A673 (cell line): ENCODE measurements around the gene GTF3C1. TPM values are rescaled to one million over a fixed set of nuclear protein-coding genes. Genes with fewer than 3 reads are reported as not detected.

Source experiments
- BruUV-seq: library from RNA; stranded (reverse); fragments of 400-500 nt; replicated peaks from 2 replicates; lab custom pipeline; 2021; lab: Mats Ljungman, UMichigan
- CTCF ChIA-PET: fragments of 300-600 bp; sonication (Branson Sonifier 250); formaldehyde crosslinking; loops from one replicate; lab custom pipeline; 2022; ENCODE audit warnings: antibody characterized with exemption; lab: Charles Lee
- POLR2A ChIA-PET: fragments of 300-600 bp; sonication (Branson Sonifier 250); formaldehyde crosslinking; loops from one replicate; lab custom pipeline; 2022; ENCODE audit warnings: antibody characterized with exemption; ENCODE audit not compliant: low non-redundant PET; lab: Charles Lee
- DNase-seq: peaks from one replicate; pipeline ENCODE4 v3.0.0-alpha.2; 2015; ENCODE audit warnings: low spot score
- H3K27ac ChIP-seq: fragments of 200-600 bp; sonication (generic); 2 replicates; pipeline ENCODE4 v1.5.1; 2016; ENCODE audit warnings: mixed run types, low read depth, mild to moderate bottlenecking, mixed read lengths, antibody characterized with exemption, low read length; ENCODE audit not compliant: poor library complexity, severe bottlenecking
- H3K27me3 ChIP-seq: fragments of 200-600 bp; sonication (generic); replicated peaks from 2 replicates; pipeline ENCODE4 v1.6.1; 2017; ENCODE audit warnings: mixed run types, low read depth, mild to moderate bottlenecking, mixed read lengths, antibody characterized with exemption, low read length; ENCODE audit not compliant: insufficient read depth, poor library complexity
- H3K36me3 ChIP-seq: fragments of 200-600 bp; sonication (generic); 2 replicates; pipeline ENCODE4 v1.6.1; 2016; ENCODE audit warnings: mixed run types, mild to moderate bottlenecking, mixed read lengths, antibody characterized with exemption, low read length; ENCODE audit not compliant: insufficient read depth, poor library complexity, severe bottlenecking
- H3K4me1 ChIP-seq: fragments of 200-600 bp; sonication (generic); 2 replicates; pipeline ENCODE4 v1.6.1; 2017; ENCODE audit warnings: mixed run types, mild to moderate bottlenecking, mixed read lengths, antibody characterized with exemption, low read length; ENCODE audit not compliant: insufficient read depth, poor library complexity, severe bottlenecking
- H3K4me3 ChIP-seq: fragments of 200-600 bp; sonication (generic); 2 replicates; pipeline ENCODE4 v1.5.1; 2016; ENCODE audit warnings: low read depth, mixed run types, mild to moderate bottlenecking, mixed read lengths, low read length; ENCODE audit not compliant: poor library complexity, severe bottlenecking
- H3K9me3 ChIP-seq: fragments of 200-600 bp; sonication (generic); 2 replicates; pipeline ENCODE4 v1.6.1; 2016; ENCODE audit warnings: mixed run types, low read depth, mild to moderate bottlenecking, mixed read lengths, antibody characterized with exemption, low read length; ENCODE audit not compliant: poor library complexity, severe bottlenecking
- CTCF ChIP-seq: fragments of 300-800, 200-600 bp; sonication (generic); conservative IDR thresholded peaks from 2 replicates; pipeline ENCODE4 v1.5.1; 2017; ENCODE audit warnings: low read depth, mild to moderate bottlenecking, antibody characterized with exemption, low read length, moderate library complexity, mixed read lengths
- EZH2 ChIP-seq: fragments of 200-600 bp; sonication (generic); IDR thresholded peaks from 2 replicates; pipeline ENCODE4 v1.6.1; 2017; ENCODE audit warnings: borderline replicate concordance, low read depth, mild to moderate bottlenecking, mixed read lengths, antibody characterized with exemption, low read length; ENCODE audit not compliant: poor library complexity, severe bottlenecking
- intact Hi-C: fragments of 100-400 bp; cut with micrococcal nuclease; formaldehyde crosslinking; loops from one replicate; pipeline ENCODE4 v1.10.0; 2022; ENCODE audit not compliant: unreplicated experiment
- total RNA-seq: library from RNA; stranded (reverse); gene quantifications from 2 replicates; pipeline ENCODE4 v1.2.3, GENCODE V29; 2021

GTF3C1 gene
- total RNA-seq, 1 experiment from 2014 or later = 94.2 TPM

GRCh38 chr16:27597361-27597760 is 47.6 kb upstream of the GTF3C1 start:
- H3K36me3 ChIP-seq = no peaks in the 10 kb centered on the region
- H3K27ac ChIP-seq = no peak overlapping the region
- no TSS peak for BruUV-seq
- CTCF ChIA-PET = interaction anchor here (0.7 kb wide), 1 partner anchor 179 kb away, joined by 6 read pairs; no protein-coding TSS in a partner anchor
- no peak for TF ChIP-seq EZH2
- TF ChIP-seq CTCF = no peak
- intact Hi-C loops = no loop called here
- H3K27me3 ChIP-seq = no peaks in the 10 kb centered on the region
- POLR2A ChIA-PET = no interaction called here
- no peaks in the 10 kb centered on the region for H3K9me3 ChIP-seq
- H3K4me3 ChIP-seq = no peak overlapping the region
- H3K4me1 ChIP-seq = no peaks in the 10 kb centered on the region
- DNase-seq = no peak

- H3K27ac ChIP-seq = no peak overlapping the region
- CTCF ChIA-PET = no interaction called here
- H3K36me3 ChIP-seq = no peaks in the 10 kb centered on the region
- no peaks in the 10 kb centered on the region for H3K4me1 ChIP-seq
- DNase-seq = no peak
- POLR2A ChIA-PET = no interaction called here
- H3K9me3 ChIP-seq = no peaks in the 10 kb centered on the region
- TF ChIP-seq CTCF (no peak), EZH2 (no peak)
- H3K4me3 ChIP-seq = no peak overlapping the region
- intact Hi-C loops = no loop called here
- no peaks in the 10 kb centered on the region for H3K27me3 ChIP-seq
- BruUV-seq = no TSS peak
These were observed 46.7 kb upstream of the GTF3C1 start for GRCh38 chr16:27596411-27596810.

GRCh38 chr16:27595993-27596392 is 46.3 kb upstream of the GTF3C1 start:
- TF ChIP-seq CTCF (no peak), EZH2 (no peak)
- ChIA-PET POLR2A (no interaction called here), CTCF (no interaction called here)
- Histone ChIP-seq H3K27me3 (no peaks in the 10 kb centered on the region), H3K9me3 (no peaks in the 10 kb centered on the region), H3K4me3 (no peak overlapping the region), H3K27ac (no peak overlapping the region), H3K36me3 (no peaks in the 10 kb centered on the region), H3K4me1 (no peaks in the 10 kb centered on the region)
- intact Hi-C loops = no loop called here
- no peak for DNase-seq
- no TSS peak for BruUV-seq
